Type B pancreatic cell (in vitro differentiated cells): ENCODE data around the gene BCAS3. TPM values are rescaled to one million over a fixed set of nuclear protein-coding genes. Genes with fewer than 3 reads are reported as not detected.

Experiments
- DNase-seq: peaks from one replicate; pipeline ENCODE4 v3.0.0; 2021; ENCODE audit warnings: mixed read lengths; ENCODE audit not compliant: unreplicated experiment; ENCODE audit errors: extremely low spot score
- H3K27ac Mint-ChIP-seq: 2 replicates; pipeline ENCODE4 v1.8.0; 2021; ENCODE audit warnings: mild to moderate bottlenecking, mixed read lengths
- H3K27me3 Mint-ChIP-seq: 2 replicates; pipeline ENCODE4 v1.8.0; 2021; ENCODE audit warnings: mixed read lengths
- H3K36me3 Mint-ChIP-seq: 2 replicates; pipeline ENCODE4 v1.8.0; 2021; ENCODE audit warnings: mixed read lengths
- H3K4me1 Mint-ChIP-seq: one replicate; pipeline ENCODE4 v1.8.0; 2021; ENCODE audit warnings: mixed read lengths; ENCODE audit not compliant: unreplicated experiment
- H3K4me3 Mint-ChIP-seq: 2 replicates; pipeline ENCODE4 v1.8.0; 2021; ENCODE audit warnings: mild to moderate bottlenecking, mixed read lengths
- H3K9me3 Mint-ChIP-seq: 2 replicates; pipeline ENCODE4 v1.8.0; 2021; ENCODE audit warnings: mixed read lengths
- total RNA-seq: library from RNA; stranded (reverse); gene quantifications from 2 replicates; pipeline ENCODE4 v1.2.1, GENCODE V29; 2021; ENCODE audit warnings: low replicate concordance
- TF ChIP-seq, protein P1 (sequence below): fragments of 200-600 bp; sonication (generic); conservative IDR thresholded peaks from 2 replicates; pipeline ENCODE4 v1.5.0; 2021; ENCODE audit warnings: antibody characterized with exemption, mild to moderate bottlenecking

Gene BCAS3
- total RNA-seq, 1 donor from 2014 or later, result 23.0 TPM

GRCh38 chr17:61369751-61370150 lies 692.1 kb downstream of the BCAS3 start:
- Mint-ChIP-seq H3K36me3 (peaks cover 8% of the 10 kb centered on the region), H3K9me3 (peaks cover 4% of the 10 kb centered on the region), H3K27me3 (peaks cover 9% of the 10 kb centered on the region), H3K4me3 (no peak overlapping the region), H3K4me1 (peaks cover 15% of the 10 kb centered on the region), H3K27ac (no peak overlapping the region)
- TF ChIP-seq, protein P1, sequence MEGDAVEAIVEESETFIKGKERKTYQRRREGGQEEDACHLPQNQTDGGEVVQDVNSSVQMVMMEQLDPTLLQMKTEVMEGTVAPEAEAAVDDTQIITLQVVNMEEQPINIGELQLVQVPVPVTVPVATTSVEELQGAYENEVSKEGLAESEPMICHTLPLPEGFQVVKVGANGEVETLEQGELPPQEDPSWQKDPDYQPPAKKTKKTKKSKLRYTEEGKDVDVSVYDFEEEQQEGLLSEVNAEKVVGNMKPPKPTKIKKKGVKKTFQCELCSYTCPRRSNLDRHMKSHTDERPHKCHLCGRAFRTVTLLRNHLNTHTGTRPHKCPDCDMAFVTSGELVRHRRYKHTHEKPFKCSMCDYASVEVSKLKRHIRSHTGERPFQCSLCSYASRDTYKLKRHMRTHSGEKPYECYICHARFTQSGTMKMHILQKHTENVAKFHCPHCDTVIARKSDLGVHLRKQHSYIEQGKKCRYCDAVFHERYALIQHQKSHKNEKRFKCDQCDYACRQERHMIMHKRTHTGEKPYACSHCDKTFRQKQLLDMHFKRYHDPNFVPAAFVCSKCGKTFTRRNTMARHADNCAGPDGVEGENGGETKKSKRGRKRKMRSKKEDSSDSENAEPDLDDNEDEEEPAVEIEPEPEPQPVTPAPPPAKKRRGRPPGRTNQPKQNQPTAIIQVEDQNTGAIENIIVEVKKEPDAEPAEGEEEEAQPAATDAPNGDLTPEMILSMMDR, result no peak
- DNase-seq, result no peak

DNA sequence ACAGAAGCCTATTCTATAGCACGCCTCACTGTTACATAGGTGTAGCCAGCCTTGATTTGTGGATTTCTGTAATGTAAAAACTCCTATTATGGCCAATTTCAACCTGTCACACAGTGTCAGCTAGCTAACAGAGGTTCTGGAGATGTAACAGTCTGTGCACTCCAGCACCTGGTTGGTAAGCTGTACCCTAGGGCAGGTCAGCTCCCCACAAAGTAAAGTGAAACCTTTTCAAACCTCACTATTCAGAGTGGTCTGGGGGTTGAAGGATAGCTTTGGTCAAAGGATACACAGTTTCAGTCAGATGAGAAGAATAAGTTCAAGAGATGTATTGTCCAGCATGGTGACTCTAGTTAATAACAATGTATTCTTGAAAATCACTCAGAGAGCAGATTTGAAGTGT lies 693.5 kb downstream of the BCAS3 start:
- Mint-ChIP-seq H3K4me1 (peaks cover 18% of the 10 kb centered on the region), H3K9me3 (no peaks in the 10 kb centered on the region), H3K27ac (no peak overlapping the region), H3K4me3 (no peak overlapping the region), H3K36me3 (peaks cover 3% of the 10 kb centered on the region), H3K27me3 (peaks cover 5% of the 10 kb centered on the region)
- TF ChIP-seq, protein P1, result no peak
- no peak for DNase-seq

GRCh38 chr17:61371606-61372005 lies 694.0 kb downstream of the BCAS3 start:
- TF ChIP-seq, protein P1, result no peak
- peaks cover 8% of the 10 kb centered on the region for H3K27me3 Mint-ChIP-seq
- H3K4me3 Mint-ChIP-seq, result no peak overlapping the region
- no peak for DNase-seq
- no peak overlapping the region for H3K27ac Mint-ChIP-seq
- no peaks in the 10 kb centered on the region for H3K9me3 Mint-ChIP-seq
- H3K36me3 Mint-ChIP-seq, result peaks cover 4% of the 10 kb centered on the region
- peaks cover 16% of the 10 kb centered on the region for H3K4me1 Mint-ChIP-seq

DNA sequence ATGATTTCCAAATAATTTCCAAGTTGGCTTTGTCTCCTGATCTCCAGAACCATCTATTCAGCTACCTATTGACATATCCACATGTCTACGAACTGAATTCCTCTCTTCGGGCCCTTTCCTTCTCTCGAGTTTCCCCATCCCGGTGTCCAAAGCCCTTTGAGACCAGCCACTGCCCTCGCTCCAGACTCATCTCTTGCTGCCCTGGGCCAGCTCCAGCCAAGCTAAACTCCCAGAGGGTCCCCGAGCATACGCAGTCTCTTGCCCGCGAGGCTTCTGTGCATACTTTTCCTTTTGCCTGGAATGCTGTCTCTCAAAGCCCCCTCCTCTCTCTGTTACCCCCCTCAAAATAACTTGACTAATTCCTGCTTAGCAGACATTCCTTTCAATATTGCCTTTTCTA lies 694.8 kb downstream of the BCAS3 start:
- TF ChIP-seq, protein P1, result no peak
- Mint-ChIP-seq H3K4me3 (no peak overlapping the region), H3K27me3 (peaks cover 6% of the 10 kb centered on the region), H3K4me1 (peaks cover 8% of the 10 kb centered on the region), H3K27ac (no peak overlapping the region), H3K36me3 (peaks cover 6% of the 10 kb centered on the region), H3K9me3 (no peaks in the 10 kb centered on the region)
- DNase-seq, result no peak

GRCh38 chr17:61376931-61377838 lies 699.5 kb downstream of the BCAS3 start:
- TF ChIP-seq, protein P1, result no peak
- H3K9me3 Mint-ChIP-seq, result no peaks in the 10 kb centered on the region
- H3K27ac Mint-ChIP-seq, result no peak overlapping the region
- H3K27me3 Mint-ChIP-seq, result peaks cover 8% of the 10 kb centered on the region
- no peak for DNase-seq
- H3K4me1 Mint-ChIP-seq, result peaks cover 23% of the 10 kb centered on the region
- no peak overlapping the region for H3K4me3 Mint-ChIP-seq
- peaks cover 4% of the 10 kb centered on the region for H3K36me3 Mint-ChIP-seq
